KBM-7 (cell line): ENCODE measurements around the gene BEND5.

Experiments used
- DNase-seq: peaks from one replicate; pipeline ENCODE4 v3.0.0-alpha.2; 2015
- in situ Hi-C: fragments of 300-500 bp; cut with MboI; formaldehyde crosslinking; loops from 2 replicates; pipeline ENCODE4 v1.14.3; 2020; ENCODE audit warnings: low sequenced_read_pairs, low pct_unique_long_range_greater_than_20kb, mixed read lengths

The BEND5 gene

DNA sequence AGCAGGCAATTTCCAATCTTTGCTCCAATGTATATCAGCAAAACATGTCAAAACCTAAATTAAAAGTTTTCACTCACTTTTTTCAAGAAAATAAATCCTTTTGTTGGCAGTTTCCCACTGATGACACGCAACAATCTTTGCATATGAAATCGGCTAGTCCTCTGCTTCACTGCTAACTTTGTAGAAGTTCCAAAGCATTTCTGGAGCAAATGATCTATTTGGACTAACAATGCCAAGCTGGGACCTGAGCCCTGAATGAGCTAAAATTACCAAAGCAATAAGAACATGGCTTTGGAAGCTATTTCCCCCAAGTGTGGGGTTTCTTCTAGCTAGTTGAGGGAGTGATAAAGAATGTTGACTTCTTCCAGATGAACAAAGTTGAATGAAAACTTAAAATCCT lies 5.1 kb downstream of the BEND5 start:
- in situ Hi-C loops: no loop called here
- no peak for DNase-seq

DNA sequence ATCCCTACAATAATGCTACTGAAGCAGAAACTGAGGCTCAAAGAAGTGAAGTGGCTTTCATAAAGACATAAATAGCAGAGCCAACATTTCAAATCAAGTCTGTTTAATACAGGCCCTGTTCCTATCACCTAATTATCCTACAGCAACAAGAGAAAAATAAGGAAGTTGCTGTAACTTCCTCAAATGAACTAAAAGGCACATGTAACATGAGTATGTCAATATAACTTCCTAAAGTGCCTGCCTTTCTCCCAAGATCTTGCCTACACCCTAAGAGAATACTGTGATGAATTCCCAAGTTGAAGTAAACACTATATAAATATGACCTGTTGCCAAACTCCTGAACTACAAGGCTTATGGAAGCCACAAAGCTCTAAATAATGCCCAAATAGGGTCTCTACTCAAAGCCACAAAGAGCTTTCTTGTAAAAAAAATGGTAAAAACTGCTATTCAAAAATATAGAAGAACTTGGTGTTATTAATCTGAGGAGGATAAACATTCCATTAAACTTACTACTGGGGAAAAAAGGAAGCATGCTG lies 8.6 kb downstream of the BEND5 start:
- DNase-seq: peak; percentile 58
- in situ Hi-C loops: no loop called here

DNA sequence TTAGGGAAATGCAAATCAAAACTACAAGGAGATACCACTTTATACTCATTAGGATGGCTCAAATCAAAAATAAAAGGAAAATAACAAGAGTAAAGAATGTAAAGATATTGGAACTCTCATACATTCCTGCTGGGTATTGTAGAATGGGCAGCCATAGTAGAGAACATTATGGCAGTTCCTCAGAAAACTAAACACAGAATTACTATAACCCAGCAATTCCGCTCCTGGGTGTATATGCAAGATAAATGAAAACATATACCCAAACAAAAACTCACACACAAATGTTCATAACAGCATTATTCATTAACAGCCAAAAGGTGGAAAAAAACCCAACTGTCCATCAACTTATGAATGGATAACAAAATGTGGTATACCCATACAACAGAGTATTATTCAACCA lies 11.4 kb downstream of the BEND5 start:
- in situ Hi-C loops: no loop called here
- no peak for DNase-seq

GRCh38 chr1:48761986-48762385 lies 14.7 kb downstream of the BEND5 start:
- in situ Hi-C loops: no loop called here
- no peak for DNase-seq

GRCh38 chr1:48761411-48761810 lies 15.3 kb downstream of the BEND5 start:
- DNase-seq: no peak
- in situ Hi-C loops: no loop called here

DNA sequence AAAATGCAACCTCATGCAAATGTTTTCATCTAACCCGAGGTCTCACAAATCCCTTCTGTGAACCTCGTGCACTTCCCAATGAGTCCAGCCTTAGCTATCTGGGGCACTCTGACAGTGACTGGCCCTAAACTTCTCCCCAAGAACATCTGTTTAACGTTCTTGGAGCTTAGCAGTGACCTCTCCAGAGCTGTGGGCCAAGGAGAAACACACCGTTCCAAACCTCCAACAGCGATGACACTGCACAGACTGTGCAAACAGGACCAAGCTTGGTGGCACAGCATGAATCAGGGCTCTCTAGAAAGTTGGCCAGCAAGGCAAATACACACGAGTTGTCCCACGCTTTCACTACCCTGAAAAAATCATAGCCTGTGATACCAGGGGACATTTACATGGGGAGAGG lies 15.8 kb downstream of the BEND5 start:
- in situ Hi-C loops: no loop called here
- no peak for DNase-seq

DNA sequence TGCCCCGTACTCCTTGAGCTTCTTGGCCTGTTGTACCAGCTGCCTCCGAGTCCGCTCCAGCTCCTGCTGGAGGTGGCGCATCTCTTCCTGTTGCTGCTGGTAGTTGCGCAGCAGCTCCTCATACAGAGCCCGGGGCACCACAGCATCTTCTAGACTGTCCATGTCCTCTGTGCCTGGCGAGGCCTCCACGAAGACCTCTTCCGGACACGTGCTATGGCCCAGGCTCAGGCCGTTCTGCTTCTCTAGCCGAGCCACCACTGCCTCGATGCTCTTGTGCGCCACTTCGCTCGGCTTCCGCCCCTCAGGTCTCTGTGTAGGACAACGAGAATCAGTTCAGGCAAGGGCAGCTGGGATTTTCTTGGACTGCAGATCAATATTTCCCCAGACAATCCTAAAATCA lies 17.7 kb downstream of the BEND5 start:
- in situ Hi-C loops: no loop called here
- no peak for DNase-seq

- DNase-seq: no peak
- in situ Hi-C loops: no loop called here
Measured at GRCh38 chr1:48757363-48757762, 19.3 kb downstream of the BEND5 start.

DNA sequence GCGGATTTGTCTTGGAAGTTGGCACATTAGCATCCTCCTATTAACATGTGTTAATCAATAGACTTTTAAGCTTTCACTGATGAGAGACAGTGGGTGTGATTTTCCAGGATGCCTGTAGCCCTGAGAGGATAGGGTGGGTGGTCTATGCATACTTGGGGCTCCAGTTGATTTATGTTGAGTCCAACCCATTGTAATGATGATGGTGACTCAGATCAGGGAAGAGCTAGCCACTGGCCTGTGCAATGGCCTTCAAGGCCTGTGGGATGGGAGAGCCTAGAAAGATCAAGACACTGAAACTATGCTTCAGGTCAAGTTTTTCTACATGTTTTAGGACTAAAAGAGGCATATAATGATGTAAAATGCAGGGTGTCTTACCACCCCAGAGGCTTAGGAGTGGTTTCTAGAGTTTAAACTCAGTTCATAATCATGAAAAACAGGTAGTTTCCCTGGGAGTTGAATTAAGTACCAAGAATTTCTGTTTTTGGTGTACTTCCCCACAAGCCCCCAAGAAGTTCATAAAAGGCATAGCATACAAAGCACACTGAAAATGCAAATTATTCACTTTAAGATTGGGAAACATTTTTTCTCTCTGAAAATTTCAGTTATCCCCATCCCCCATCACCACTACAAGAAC lies 19.9 kb downstream of the BEND5 start:
- DNase-seq: no peak
- in situ Hi-C loops: no loop called here

GRCh38 chr1:48753293-48753692 lies 23.4 kb downstream of the BEND5 start:
- DNase-seq: no peak

GRCh38 chr1:48750109-48750508 lies 26.6 kb downstream of the BEND5 start:
- in situ Hi-C loops: no loop called here
- DNase-seq: no peak

More at GRCh38 chr1:48753293-48753692, 23.4 kb downstream of the BEND5 start:
- in situ Hi-C loops: no loop called here

- no peak for DNase-seq
- in situ Hi-C loops: no loop called here
Measured at GRCh38 chr1:48749068-48749467, 27.6 kb downstream of the BEND5 start.

GRCh38 chr1:48746906-48747305 lies 29.8 kb downstream of the BEND5 start:
- DNase-seq: no peak
- in situ Hi-C loops: no loop called here

DNA sequence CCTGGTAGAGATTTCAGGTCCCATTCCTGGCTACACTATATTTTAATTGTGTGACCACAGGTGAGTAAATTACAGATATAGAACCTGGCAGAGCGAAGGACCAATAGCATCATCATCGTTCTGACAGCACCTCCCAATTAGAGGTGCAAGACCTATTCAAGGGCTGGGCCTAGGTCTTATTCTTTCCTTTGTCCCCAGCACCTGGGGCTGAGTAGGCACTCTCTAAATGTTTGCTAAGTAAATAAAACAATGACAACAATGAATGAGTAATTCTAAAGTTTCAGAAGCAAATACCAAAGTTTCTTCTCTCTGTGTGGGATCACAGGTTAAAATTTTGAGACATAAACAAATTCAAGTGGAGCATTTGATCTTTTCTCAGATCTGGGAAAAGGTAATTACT lies 32.7 kb downstream of the BEND5 start:
- in situ Hi-C loops: no loop called here
- DNase-seq: no peak

DNA sequence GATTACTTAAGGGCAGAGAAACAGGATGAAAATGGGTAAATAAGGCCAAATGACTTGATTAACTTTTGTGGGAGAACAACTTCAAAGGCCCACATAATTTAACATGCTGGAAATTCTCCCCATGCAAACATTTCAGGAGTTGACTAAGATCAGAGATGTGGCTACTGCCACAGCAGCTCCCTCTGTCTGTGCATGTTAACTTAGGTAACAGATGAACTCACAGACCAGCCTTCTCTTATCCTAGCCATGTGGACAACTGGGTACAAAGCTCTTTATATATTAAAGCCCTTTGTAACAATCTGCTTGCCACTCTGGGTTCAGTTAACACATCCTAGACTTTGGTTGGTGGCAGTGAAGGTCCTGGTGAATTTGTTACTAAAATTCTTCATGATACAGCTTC lies 33.2 kb downstream of the BEND5 start:
- DNase-seq: no peak
- in situ Hi-C loops: no loop called here

GRCh38 chr1:48741380-48741779 lies 35.3 kb downstream of the BEND5 start:
- in situ Hi-C loops: no loop called here
- DNase-seq: no peak

GRCh38 chr1:48740621-48741020 lies 36.1 kb downstream of the BEND5 start:
- DNase-seq: no peak
- in situ Hi-C loops: no loop called here

DNA sequence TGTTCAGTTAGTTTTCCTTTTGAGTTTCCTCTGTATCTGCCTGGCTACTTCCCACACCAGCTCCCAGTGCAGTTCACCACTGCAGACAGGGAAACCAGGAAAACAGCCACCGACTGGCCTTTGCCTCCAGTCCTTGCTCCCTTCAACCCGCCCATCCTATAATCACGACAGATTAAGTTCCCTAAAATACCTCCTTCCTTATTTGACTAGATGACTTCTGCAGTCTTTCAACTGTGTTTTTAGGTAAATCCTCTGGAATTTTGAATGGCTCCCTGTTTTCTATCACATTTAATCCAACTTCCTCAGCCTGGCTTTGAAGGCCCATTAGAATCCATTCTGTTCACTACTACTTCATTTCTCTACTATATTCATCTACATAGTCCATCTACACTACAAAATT lies 37.6 kb downstream of the BEND5 start:
- no peak for DNase-seq
- in situ Hi-C loops: no loop called here

DNA sequence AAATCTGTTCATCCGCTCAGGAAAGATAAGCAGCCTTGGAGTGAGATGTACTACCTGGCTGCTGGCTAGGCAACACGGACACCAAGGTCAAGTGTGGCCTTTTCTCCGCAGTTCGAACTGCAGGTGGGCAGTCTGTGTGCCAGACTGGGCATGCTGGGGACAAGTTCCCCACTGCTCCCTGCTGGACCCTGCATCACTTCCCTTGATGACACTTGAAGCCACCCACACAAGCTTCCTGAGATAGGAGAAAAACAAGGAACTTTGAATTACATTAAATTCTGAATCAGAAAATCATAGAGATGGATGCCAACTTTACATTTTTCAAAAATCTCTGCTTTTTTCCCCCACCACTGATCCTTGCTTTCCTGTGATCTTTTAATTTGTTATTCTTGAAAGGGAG lies 38.3 kb downstream of the BEND5 start:
- in situ Hi-C loops: no loop called here
- DNase-seq: no peak

DNA sequence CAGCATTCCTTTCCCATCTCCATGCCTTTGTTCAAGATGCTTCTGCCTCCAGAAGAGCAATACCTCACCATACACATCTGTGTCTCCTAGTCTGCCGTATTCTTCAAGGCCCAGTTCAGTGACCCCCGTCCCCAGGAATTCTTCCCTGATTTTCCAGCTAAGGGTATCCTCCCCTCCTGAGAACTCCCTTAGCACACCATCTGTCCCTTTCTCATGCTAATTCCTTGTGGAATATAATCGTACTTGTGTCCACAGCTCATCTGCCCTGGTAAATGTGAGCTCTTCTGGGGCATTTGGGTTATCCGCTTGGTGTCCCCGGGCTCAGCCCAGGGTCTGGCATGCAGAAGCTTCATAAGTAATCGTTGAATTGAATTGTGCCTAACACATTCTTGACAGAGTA lies 40.9 kb downstream of the BEND5 start:
- DNase-seq: no peak
- in situ Hi-C loops: no loop called here

GRCh38 chr1:48730164-48730910 lies 46.4 kb downstream of the BEND5 start:
- no peak for DNase-seq
- in situ Hi-C loops: no loop called here
